Tibial nerve (tissue), 4 donors: Measurements from ENCODE around the gene ASB12. TPM values are rescaled to one million over a fixed set of nuclear protein-coding genes. Genes with fewer than 3 reads are reported as not detected.
"Not testable (repeated sequence)": the region's sequence is repeated elsewhere in the genome, so short reads cannot be mapped to it uniquely, and the experiment has no call there.

Experiments used
- DNase-seq, 2 donors: peaks; one replicate each; pipeline ENCODE4 v3.0.0-alpha.2; 2019; ENCODE audit warnings: low spot score in 2 of 2
- H3K27ac ChIP-seq, 4 donors: fragments of 200-600 bp; sonication (generic) in 3 of 4; one replicate each; pipeline ENCODE4 v1.5.1; 2017 to 2019; ENCODE audit warnings: mild to moderate bottlenecking in 1 of 4
- H3K27me3 ChIP-seq, 2 donors: fragments of 200-600 bp; sonication (generic) in 1 of 2; one replicate each; pipeline versions ENCODE4 v1.5.1 to v1.6.0; 2017 to 2019
- H3K36me3 ChIP-seq, 3 donors: fragments of 200-600 bp; sonication (generic); one replicate each; pipeline ENCODE4 v1.5.1; 2018 to 2019
- H3K4me1 ChIP-seq, 4 donors: fragments of 200-600 bp; sonication (generic) in 3 of 4; one replicate each; pipeline ENCODE4 v1.5.1; 2017 to 2019
- H3K4me3 ChIP-seq, 4 donors: fragments of 200-600 bp; sonication (generic) in 3 of 4; one replicate each; pipeline ENCODE4 v1.5.1; 2017 to 2019; ENCODE audit warnings: mild to moderate bottlenecking in 1 of 4, moderate library complexity in 1 of 4
- H3K9me3 ChIP-seq, 4 donors: fragments of 200-600 bp; sonication (generic) in 3 of 4; one replicate each; pipeline ENCODE4 v1.5.1; 2017 to 2019
- CTCF ChIP-seq, 5 experiments: fragments of 200-600 bp in 3 of 5; fragments of 450-650 bp in 2 of 5; sonication (generic) in 3 of 5; IDR thresholded peaks; one replicate each; pipeline ENCODE4 v1.5.1; 2016 to 2019; ENCODE audit warnings: antibody characterized with exemption in 5 of 5, mild to moderate bottlenecking in 3 of 5, moderate library complexity in 2 of 5
- EP300 ChIP-seq, 2 donors: sonication (generic); formaldehyde crosslinking; IDR thresholded peaks; one replicate each; pipeline ENCODE4 v1.6.1; 2017; ENCODE audit warnings: antibody characterized with exemption in 2 of 2, mild to moderate bottlenecking in 1 of 2
- POLR2A ChIP-seq, 2 donors: fragments of 450-650 bp; IDR thresholded peaks; one replicate each; pipeline ENCODE4 v1.6.1; 2017; ENCODE audit warnings: antibody characterized with exemption in 2 of 2, mild to moderate bottlenecking in 2 of 2, moderate library complexity in 2 of 2
- WGBS, 2 donors: methylation state at CpG; one replicate each; pipeline ENCODE4 v1.1.5; 2018; 5-methylcytosine and 5-hydroxymethylcytosine counted together
- total RNA-seq, 4 donors: library from RNA; depleted of rRNA; stranded (reverse); fragments of >200 nt; gene quantifications; one replicate each; pipeline ENCODE4 v1.1.0, GENCODE V29; 2016

The ASB12 gene
- under 1 TPM in 1 of 4 donors, not detected in 3; 0.84 TPM for total RNA-seq

DNA sequence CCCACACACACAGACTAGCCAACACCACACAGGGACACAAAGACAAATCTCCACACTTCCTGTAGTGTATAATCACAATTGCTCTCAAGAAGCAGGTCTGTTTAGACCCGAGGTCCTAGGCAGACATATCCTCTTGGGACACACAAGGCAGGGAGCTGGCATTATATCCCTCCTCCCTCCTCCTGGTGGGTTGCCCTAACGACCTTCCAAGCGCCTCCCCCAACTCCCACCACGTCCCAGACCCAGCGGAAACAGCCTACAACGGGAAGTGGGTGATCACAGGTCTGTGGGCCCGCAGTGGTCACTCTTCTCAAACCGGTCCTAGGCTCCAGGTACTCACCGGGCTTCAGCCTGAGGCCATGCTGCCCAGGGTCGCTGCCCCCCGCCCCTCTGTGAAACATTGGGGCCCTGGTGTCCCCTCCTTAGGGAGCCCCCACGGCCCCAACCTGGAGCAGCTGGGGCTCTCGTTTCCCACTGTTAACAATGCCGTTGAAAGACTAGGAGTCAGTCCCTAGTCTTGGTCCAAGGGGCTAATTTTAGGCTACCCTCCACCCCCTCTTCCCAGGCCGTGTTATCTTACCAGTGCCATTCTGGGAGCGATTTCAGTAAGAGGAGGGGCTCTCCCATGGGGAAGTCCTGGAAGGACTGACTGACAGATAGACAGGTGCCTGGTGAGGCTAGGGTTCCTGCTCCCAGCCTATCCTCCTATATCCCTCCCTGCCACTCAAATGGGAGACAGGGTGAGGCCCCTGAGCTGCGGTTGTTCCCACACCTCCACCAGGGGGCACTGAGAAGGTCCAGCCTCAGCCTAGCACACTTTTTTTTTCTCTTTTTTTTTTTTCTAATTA is at the start of gene ASB12:
Gene ASB12 (minus strand): TSS at position 485 of the 848 bp plus-strand sequence. CDS start 4,957 bp downstream, outside the sequence.
- Histone ChIP-seq H3K4me1 (no peaks in the 10 kb centered on the region), H3K36me3 (no peaks in the 10 kb centered on the region), H3K9me3 (no peaks in the 10 kb centered on the region), H3K27me3 (no peaks in the 10 kb centered on the region), H3K27ac (no peak within 1 kb of the TSS), H3K4me3 (no peak within 1 kb of the TSS)
- no peak for DNase-seq
- WGBS, 2 donors = 74 to 78% methylated on average over 4 to 17 of the region's 17 CpGs
- no peak for TF ChIP-seq CTCF (IDR thresholded peaks at IDR 0.05)
- no peak for TF ChIP-seq POLR2A (IDR thresholded peaks at IDR 0.05)
- no peak for TF ChIP-seq EP300 (IDR thresholded peaks at IDR 0.05)

- TF ChIP-seq POLR2A (IDR thresholded peaks at IDR 0.05) = no peak
- no peak for TF ChIP-seq CTCF (IDR thresholded peaks at IDR 0.05)
- no peak for TF ChIP-seq EP300 (IDR thresholded peaks at IDR 0.05)
- peaks cover 0 to 2% (median 0%) of the 10 kb centered on the region in 3 donors for H3K36me3 ChIP-seq
- DNase-seq = no peak
- H3K4me1 ChIP-seq = no peaks in the 10 kb centered on the region
- no peak overlapping the region for H3K27ac ChIP-seq
- H3K9me3 ChIP-seq = no peaks in the 10 kb centered on the region
- H3K27me3 ChIP-seq = no peaks in the 10 kb centered on the region
- H3K4me3 ChIP-seq = no peak overlapping the region
Observed at GRCh38 chrX:64265265-64265664, 34.9 kb upstream of the ASB12 start.

DNA sequence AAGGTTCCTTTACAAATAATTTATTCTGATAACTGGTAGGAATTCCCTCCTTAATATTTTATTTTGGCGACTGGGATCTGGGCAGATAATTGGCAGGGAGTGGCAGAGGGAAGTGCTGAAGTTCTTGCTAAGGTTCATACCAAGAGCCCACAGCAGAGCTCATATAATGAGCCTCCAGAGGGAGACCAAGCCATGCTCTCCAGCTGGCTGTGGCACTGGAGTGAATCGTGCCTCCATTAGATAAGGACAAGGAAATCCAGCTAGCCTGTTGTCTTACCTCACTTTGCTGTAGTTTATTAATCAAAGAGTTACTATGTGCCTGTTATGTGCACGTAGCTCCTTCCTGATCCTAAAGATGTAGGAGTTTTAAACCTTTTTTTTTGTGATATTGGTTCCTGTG is 1.3 kb downstream of the ASB12 start:
- H3K4me1 ChIP-seq = no peaks in the 10 kb centered on the region
- no peak overlapping the region for H3K4me3 ChIP-seq
- no peak for DNase-seq
- no peaks in the 10 kb centered on the region for H3K36me3 ChIP-seq
- H3K27me3 ChIP-seq = no peaks in the 10 kb centered on the region
- no peak overlapping the region for H3K27ac ChIP-seq
- WGBS, 2 donors = 36 to 62% methylated on average over 3 of the region's 3 CpGs
- TF ChIP-seq EP300 (IDR thresholded peaks at IDR 0.05) = no peak
- no peak for TF ChIP-seq POLR2A (IDR thresholded peaks at IDR 0.05)
- no peak for TF ChIP-seq CTCF (IDR thresholded peaks at IDR 0.05)
- no peaks in the 10 kb centered on the region for H3K9me3 ChIP-seq

- H3K4me3 ChIP-seq = no peak overlapping the region
- H3K36me3 ChIP-seq = no peaks in the 10 kb centered on the region
- no peaks in the 10 kb centered on the region for H3K9me3 ChIP-seq
- TF ChIP-seq EP300 (IDR thresholded peaks at IDR 0.05) (no peak), CTCF (IDR thresholded peaks at IDR 0.05) (no peak), POLR2A (IDR thresholded peaks at IDR 0.05) (no peak)
- no peak for DNase-seq
- no peak overlapping the region for H3K27ac ChIP-seq
- no peaks in the 10 kb centered on the region for H3K27me3 ChIP-seq
- H3K4me1 ChIP-seq = no peaks in the 10 kb centered on the region
- 82 to 87% methylated on average over 4 of the region's 4 CpGs for WGBS, 2 donors
Observed at GRCh38 chrX:64218023-64218422, 12.4 kb downstream of the ASB12 start.

DNA sequence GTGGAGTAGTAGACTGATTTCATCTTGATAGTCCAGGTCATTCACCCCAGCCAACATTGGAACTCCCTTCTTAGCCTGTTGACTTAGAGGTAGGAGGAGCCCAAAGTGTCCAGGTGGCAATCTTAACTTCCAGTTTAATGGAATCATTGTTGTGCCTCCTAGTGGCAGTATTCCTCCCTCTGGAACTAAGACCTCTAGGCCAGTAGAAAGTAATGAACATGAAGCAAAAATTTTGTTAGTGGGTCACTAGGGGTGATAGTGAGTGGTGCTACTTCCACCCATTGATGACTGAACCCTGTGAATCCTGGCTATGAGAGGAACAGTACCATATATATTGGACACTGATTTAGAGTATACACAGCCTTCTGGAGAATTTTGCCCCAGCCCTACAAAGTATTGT is 16.4 kb downstream of the ASB12 start:
- H3K27me3 ChIP-seq, H3K4me3 ChIP-seq, H3K36me3 ChIP-seq, H3K4me1 ChIP-seq, H3K27ac ChIP-seq, DNase-seq, H3K9me3 ChIP-seq: not testable (repeated sequence)
